Measurements from ENCODE around the gene SH3RF3.

SH3RF3 gene

GRCh38 chr2:109344270-109344805 is 215.3 kb downstream of the SH3RF3 start:
- DNase-seq, result no peak

GRCh38 chr2:109345091-109345490 is 216.1 kb downstream of the SH3RF3 start:
- no peak for DNase-seq

GRCh38 chr2:109345653-109346480 is 216.9 kb downstream of the SH3RF3 start:
- no peak for DNase-seq

GRCh38 chr2:109346601-109347228 is 217.7 kb downstream of the SH3RF3 start:
- DNase-seq, result no peak

GRCh38 chr2:109347626-109348025 is 218.6 kb downstream of the SH3RF3 start:
- no peak for DNase-seq

GRCh38 chr2:109348190-109348589 is 219.2 kb downstream of the SH3RF3 start:
- DNase-seq, result no peak

GRCh38 chr2:109348671-109349502 is 219.9 kb downstream of the SH3RF3 start:
- DNase-seq, result no peak

- no peak for DNase-seq
Measured at GRCh38 chr2:109349503-109350465, 220.8 kb downstream of the SH3RF3 start.

- DNase-seq, result no peak
Measured at GRCh38 chr2:109350526-109350925, 221.5 kb downstream of the SH3RF3 start.

- DNase-seq, result peak; percentile 18
Measured at GRCh38 chr2:109351164-109351756, 222.3 kb downstream of the SH3RF3 start.

- no peak for DNase-seq
Measured at GRCh38 chr2:109352056-109352897, 223.3 kb downstream of the SH3RF3 start.

GRCh38 chr2:109352898-109353689 is 224.1 kb downstream of the SH3RF3 start:
- no peak for DNase-seq

- DNase-seq, result no peak
Measured at GRCh38 chr2:109353806-109354745, 225.1 kb downstream of the SH3RF3 start.

- no peak for DNase-seq
Measured at GRCh38 chr2:109355192-109355843, 226.3 kb downstream of the SH3RF3 start.

GRCh38 chr2:109356324-109357035 is 227.5 kb downstream of the SH3RF3 start:
- no peak for DNase-seq

- DNase-seq, result no peak
Measured at GRCh38 chr2:109364217-109364616, 235.2 kb downstream of the SH3RF3 start.

- DNase-seq, result no peak
Measured at GRCh38 chr2:109365131-109365530, 236.1 kb downstream of the SH3RF3 start.

Data from NCI-H2029 (cell line).